Adrenal gland (tissue), 12 donors: Measurements from ENCODE around the gene TPK1. TPM values are rescaled to one million over a fixed set of nuclear protein-coding genes. Genes with fewer than 3 reads are reported as not detected.
A peak's percentile ranks its signal among the peaks of the same experiment; 100 is the strongest.

Experiments used
- DNase-seq, 7 donors: peaks; one replicate each; pipeline ENCODE4 v3.0.0-alpha.2; 2019 to 2020
- H3K27ac ChIP-seq, 5 donors: fragments of 200-600 bp; sonication (generic) in 4 of 5; 1 replicate in 3 of 5; 2 replicates in 2 of 5; pipeline versions ENCODE4 v1.5.1 to v1.8.0; 2016 to 2020; ENCODE audit warnings: mild to moderate bottlenecking in 1 of 5
- H3K27me3 ChIP-seq: fragments of 200-600 bp; 2 replicates; pipeline ENCODE4 v1.8.0; 2021
- H3K36me3 ChIP-seq, 2 donors: fragments of 200-600 bp; replicated peaks in 1 of 2; 1 replicate in 1 of 2; 2 replicates in 1 of 2; pipeline versions ENCODE4 v1.5.1 to v1.8.0; 2018 to 2022
- H3K4me1 ChIP-seq, 2 donors: fragments of 200-600 bp; replicated peaks in 1 of 2; 1 replicate in 1 of 2; 2 replicates in 1 of 2; pipeline versions ENCODE4 v1.5.1 to v1.8.0; 2018 to 2021
- H3K4me3 ChIP-seq, 4 donors: fragments of 200-600 bp; sonication (generic) in 3 of 4; one replicate each; pipeline ENCODE4 v1.5.1; 2016 to 2018
- H3K9me3 ChIP-seq, 3 donors: fragments of 200-600 bp; sonication (generic) in 1 of 3; replicated peaks in 1 of 3; 1 replicate in 2 of 3; 2 replicates in 1 of 3; pipeline versions ENCODE4 v1.5.1 to v1.8.0; 2016 to 2021
- CTCF ChIP-seq, 6 experiments: fragments of 450-650 bp in 4 of 6; fragments of 200-600 bp in 2 of 6; sonication (generic) in 1 of 6; IDR thresholded peaks; 1 replicate in 5 of 6; 2 replicates in 1 of 6; pipeline versions ENCODE4 v1.5.1 to v1.8.0; 2016 to 2021; ENCODE audit warnings: antibody characterized with exemption in 6 of 6, mild to moderate bottlenecking in 2 of 6, moderate library complexity in 1 of 6
- POLR2A ChIP-seq, 2 donors: fragments of 450-650 bp; IDR thresholded peaks; one replicate each; pipeline ENCODE4 v1.6.1; 2017; ENCODE audit warnings: antibody characterized with exemption in 2 of 2, mild to moderate bottlenecking in 2 of 2, moderate library complexity in 1 of 2
- WGBS, 4 donors: extraction: QIAGEN DNeasy Blood & Tissue Kit in 2 of 4; methylation state at CpG; one replicate each; pipeline versions ENCODE4 v1.1.5 to v1.1.7; 2013 to 2017; 5-methylcytosine and 5-hydroxymethylcytosine counted together
- intact Hi-C, 2 donors: fragments of 100-400 bp; cut with DNase I; formaldehyde crosslinking; loops; one replicate each; pipeline versions ENCODE4 v1.14.1 to v1.15.0; 2022 to 2023
- polyA plus RNA-seq, 3 donors: library from polyadenylated mRNA; stranded (reverse); fragments of 200-250 nt in 2 of 3; fragments of 350-450 nt in 1 of 3; fragmentation: Illumina TruSeq in 1 of 3; extraction: RNeasy Lipid Tissue Mini Kit (QIAGEN cat#74804) in 1 of 3; gene quantifications; one replicate each; pipeline ENCODE4 v1.2.3, GENCODE V29; 2013 to 2014
- total RNA-seq, 9 donors: library from RNA; depleted of rRNA in 4 of 9; stranded (reverse); fragments of >200 nt in 4 of 9; fragments of 120-200 nt in 1 of 9; fragmentation: NEBNext Ultra II Directional in 1 of 9; extraction: Animal tissue kit (Norgen Biotek cat#: 25700) in 1 of 9; gene quantifications; one replicate each; pipeline versions ENCODE4 v1.1.0 to v1.2.4, GENCODE V29; 2013 to 2023
- donor health status: healthy with polysubstance abuse.
- donor health status: Bipolar disorder and iron deficiency.
- donor health status: DM: yes; HTN: yes; CAD: no.
- donor health status: DM: no; HTN: no; CAD: no.
- donor health status: DM: no; HTN: no; CAD: no.
- donor health status: DM: yes; HTN: yes; CAD: no.

Gene TPK1
- total and polyA plus RNA-seq, 12 donors = 3.7 to 10.6 (median 9.6) TPM

- peaks cover 5 to 13% of the 10 kb centered on the region in 2 donors for H3K4me1 ChIP-seq
- peak overlapping the region; percentile 95 to 99 (median 97) for H3K27ac ChIP-seq
- no peak for TF ChIP-seq POLR2A (IDR thresholded peaks at IDR 0.05)
- TF ChIP-seq CTCF (IDR thresholded peaks at IDR 0.05) = no peak
- H3K36me3 ChIP-seq = no peaks in the 10 kb centered on the region
- H3K27me3 ChIP-seq = no peaks in the 10 kb centered on the region
- intact Hi-C loops = no loop called here
- DNase-seq = peak; percentile 24 to 62 (median 47)
- H3K9me3 ChIP-seq = no peaks in the 10 kb centered on the region
- H3K4me3 ChIP-seq = peak overlapping the region in 3 of 4 donors; percentile 72 to 91 (median 81)
- 20 to 31% (median 29%) methylated on average over 13 of the region's 13 CpGs for WGBS, 4 donors
Observed at GRCh38 chr7:144834641-144835144, 1.2 kb downstream of the TPK1 start.

- Histone ChIP-seq H3K36me3 (no peaks in the 10 kb centered on the region), H3K4me1 (peaks cover 5 to 35% of the 10 kb centered on the region in 2 donors), H3K27me3 (no peaks in the 10 kb centered on the region), H3K4me3 (no peak overlapping the region), H3K27ac (no peak overlapping the region), H3K9me3 (no peaks in the 10 kb centered on the region)
- intact Hi-C loops = no loop called here
- WGBS, 4 donors = 65 to 84% (median 83%) methylated on average over 5 of the region's 5 CpGs
- DNase-seq = peak in 1 of 7 donors; percentile 24
- TF ChIP-seq POLR2A (IDR thresholded peaks at IDR 0.05) = no peak
- TF ChIP-seq CTCF (IDR thresholded peaks at IDR 0.05) = no peak
Observed at GRCh38 chr7:144830811-144831210, 5.0 kb downstream of the TPK1 start.

- Histone ChIP-seq H3K4me1 (peaks cover 5 to 35% of the 10 kb centered on the region in 2 donors), H3K9me3 (no peaks in the 10 kb centered on the region), H3K27me3 (no peaks in the 10 kb centered on the region), H3K4me3 (no peak overlapping the region), H3K36me3 (no peaks in the 10 kb centered on the region), H3K27ac (no peak overlapping the region)
- DNase-seq = no peak
- TF ChIP-seq CTCF (IDR thresholded peaks at IDR 0.05) = no peak
- TF ChIP-seq POLR2A (IDR thresholded peaks at IDR 0.05) = no peak
- WGBS, 4 donors = 87 to 98% (median 90%) methylated on average over 2 of the region's 2 CpGs
- intact Hi-C loops = no loop called here
Observed at GRCh38 chr7:144830024-144830785, 5.6 kb downstream of the TPK1 start.

- intact Hi-C loops = no loop called here
- TF ChIP-seq POLR2A (IDR thresholded peaks at IDR 0.05) = no peak
- no peak for TF ChIP-seq CTCF (IDR thresholded peaks at IDR 0.05)
- Histone ChIP-seq H3K27me3 (no peaks in the 10 kb centered on the region), H3K4me1 (peaks cover 0 to 22% of the 10 kb centered on the region in 2 donors), H3K27ac (no peak overlapping the region), H3K4me3 (no peak overlapping the region), H3K36me3 (no peaks in the 10 kb centered on the region), H3K9me3 (no peaks in the 10 kb centered on the region)
- DNase-seq = peak in 3 of 7 donors; percentile 11 to 35 (median 14)
- WGBS, 4 donors = 34 to 46% (median 38%) methylated on average over 4 of the region's 4 CpGs
Observed at GRCh38 chr7:144827621-144828020, 8.2 kb downstream of the TPK1 start.
